HG03520 (cell line): ENCODE results near the gene MTCL1.

Experiments
- ATAC-seq: cut with Tn5 transposase; IDR thresholded peaks from one replicate; pipeline ENCODE4 v1.9.1; 2021; ENCODE audit warnings: mild to moderate bottlenecking, moderate library complexity; ENCODE audit not compliant: unreplicated experiment

Gene MTCL1

GRCh38 chr18:8766559-8767293 lies 61.4 kb downstream of the MTCL1 start:
- no peak for ATAC-seq

DNA sequence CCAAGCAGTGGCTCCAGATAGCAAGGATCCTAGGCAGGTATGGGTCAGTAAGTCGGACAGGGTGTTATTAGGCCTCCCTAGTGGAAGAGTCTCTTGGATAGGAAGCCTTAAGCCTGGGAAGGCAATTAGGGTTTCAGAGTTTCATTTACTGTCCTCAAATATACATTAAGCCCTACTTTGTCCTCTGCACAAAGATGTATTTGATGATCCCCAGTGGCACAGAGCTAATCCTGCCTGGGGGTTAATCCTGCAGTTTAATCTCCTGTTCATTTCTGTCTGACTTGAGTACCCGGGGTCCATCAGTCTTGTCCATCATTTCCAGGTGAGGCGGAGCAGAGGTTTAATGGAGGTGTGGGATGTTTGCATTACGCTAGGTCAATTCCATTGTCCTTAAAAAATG lies 62.0 kb downstream of the MTCL1 start:
- no peak for ATAC-seq

DNA sequence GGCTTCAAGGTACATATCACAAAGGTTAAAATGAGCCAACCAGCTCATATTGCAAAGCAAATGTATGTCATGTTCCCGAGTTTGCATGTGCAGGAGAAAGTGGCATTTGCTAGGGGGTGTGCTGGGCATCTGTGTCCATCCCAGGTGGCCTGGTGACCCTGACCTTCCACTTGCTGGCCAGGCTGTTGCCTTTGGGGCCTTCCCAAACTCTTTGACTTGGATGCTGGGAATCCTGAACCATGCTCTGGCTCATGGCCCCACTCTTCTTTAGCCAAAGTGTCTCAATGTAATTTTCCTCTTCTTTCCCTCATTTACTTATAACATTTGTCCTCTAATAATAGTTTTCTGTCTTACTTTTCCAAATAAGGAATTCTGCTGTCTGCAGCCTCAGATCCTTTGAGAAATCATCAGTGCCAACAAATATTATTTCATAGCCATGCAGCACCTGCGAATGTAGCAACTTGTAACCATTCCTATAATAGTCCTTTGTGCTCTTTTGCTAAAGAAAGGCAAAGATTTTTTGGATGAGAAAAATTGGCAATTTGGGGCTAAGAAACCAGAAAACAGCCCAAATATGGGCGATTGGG lies 64.2 kb downstream of the MTCL1 start:
- ATAC-seq, result no peak

DNA sequence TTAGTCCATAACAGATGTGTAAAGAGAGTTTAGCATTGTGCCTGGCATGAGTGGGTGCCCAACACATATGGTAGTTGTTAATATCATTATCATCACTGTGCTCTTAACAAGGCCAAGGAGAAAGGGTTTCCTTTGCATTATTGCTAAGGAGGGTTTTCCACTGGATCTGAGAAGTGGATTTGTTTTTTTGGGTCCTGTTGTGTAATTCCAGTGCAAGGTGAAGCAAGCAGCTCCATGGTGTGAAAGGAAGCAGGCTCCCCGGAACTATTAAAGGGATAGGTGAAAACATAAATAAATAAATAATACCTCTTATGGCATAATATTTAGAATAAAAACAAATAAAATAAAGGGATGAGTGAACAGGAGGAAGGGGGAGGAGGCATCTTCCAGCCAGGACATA lies 65.3 kb downstream of the MTCL1 start:
- no peak for ATAC-seq

DNA sequence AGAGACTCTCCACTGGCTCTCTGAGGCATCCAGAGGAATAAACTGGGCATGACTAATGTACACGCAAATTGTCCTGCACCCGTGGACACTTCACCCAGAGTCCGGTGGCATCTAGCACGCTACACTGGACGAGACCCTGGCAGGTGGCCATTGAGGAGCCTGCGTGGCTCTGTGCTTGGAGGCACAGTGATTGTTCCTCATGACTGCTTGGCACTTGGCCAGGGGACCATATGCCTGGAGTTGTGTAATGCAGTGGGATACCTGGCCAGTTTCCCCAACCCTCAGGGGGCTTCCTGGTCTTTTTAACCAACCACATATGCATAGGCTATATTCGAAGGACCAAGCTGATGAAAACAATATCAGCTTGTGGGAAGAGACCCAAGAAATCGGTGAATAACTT lies 66.6 kb downstream of the MTCL1 start:
- no peak for ATAC-seq

DNA sequence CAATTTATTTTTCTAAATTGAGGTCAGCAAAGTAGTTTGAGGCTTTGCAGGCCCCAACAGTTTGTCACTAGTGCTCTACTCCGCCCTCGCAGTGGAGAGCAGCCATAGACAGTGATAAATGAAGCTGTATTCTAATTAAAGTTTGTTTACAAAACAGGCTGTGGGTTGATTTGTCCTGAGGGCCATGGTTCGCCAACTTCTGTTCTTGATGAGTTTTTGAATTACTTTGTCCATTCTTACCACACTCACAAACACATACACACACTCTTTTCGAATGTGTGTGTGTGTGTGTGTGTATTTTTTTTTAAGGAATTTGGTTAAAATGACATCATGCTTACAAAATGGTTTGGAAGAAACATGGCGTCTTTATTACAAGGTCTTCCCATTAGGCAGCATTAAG lies 68.6 kb downstream of the MTCL1 start:
- no peak for ATAC-seq

DNA sequence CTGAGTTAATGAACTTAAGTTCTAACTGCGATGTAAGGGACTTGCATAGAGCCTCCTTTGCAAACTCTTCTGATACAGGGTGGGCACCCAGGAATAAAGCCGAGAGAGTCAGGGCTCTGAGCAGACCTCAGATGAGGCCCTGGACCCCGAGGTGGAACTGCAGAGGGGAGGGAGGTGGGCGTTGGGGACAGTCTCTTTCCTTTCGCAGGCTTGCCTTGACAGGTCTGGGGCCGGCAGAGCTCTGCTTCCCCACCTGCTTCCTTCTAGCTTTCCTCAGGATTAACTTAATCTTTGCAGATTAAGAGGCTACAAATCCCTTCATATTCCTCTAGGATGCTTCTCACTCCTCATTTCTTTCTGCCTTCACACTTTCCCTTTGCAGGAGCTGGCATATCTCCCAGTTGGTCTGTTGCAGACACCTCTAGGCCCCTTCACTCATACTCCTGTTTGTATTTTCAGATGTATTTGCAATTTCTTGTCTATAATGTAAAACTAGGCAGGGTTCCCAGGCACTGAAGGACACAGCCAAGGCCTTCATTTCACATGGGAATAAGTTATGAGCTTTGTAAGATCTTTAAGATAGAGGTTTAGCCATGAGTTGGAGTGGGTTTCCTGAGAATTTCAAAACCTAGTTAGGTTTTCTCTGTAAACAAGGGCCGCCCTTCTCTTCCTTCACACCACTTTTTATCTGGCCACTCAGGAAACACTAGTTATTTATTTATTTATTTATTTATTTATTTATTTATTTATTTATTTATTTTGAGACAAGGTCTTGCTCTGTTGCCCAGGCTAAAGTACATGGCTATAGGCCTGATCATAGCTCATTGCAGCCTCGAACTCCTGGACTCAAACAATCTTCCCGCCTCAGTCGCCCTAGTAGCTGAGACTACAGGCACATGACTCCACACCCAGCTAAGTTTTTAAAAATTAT lies 70.9 kb downstream of the MTCL1 start:
- no peak for ATAC-seq

- no peak for ATAC-seq
These were observed 72.5 kb downstream of the MTCL1 start for GRCh38 chr18:8777846-8778245.

DNA sequence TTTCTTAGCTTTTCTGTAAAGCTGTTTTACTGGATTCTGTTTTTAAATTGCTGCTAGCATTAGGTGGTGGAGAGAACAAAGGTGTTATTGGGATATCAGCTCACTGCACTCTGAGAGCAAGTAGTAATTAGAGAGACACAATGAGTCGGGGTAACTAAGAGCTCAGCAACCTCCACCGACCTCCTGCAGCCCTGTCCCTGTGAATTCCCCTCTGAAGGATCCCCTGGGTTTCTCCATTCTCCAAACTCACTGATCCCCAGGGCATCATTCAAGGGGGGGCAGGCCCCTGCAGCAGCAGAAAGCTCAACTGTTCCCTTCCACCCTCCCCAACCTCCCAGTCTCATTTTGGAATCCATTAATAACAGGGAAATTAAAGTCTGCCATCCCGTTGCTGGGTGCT lies 73.0 kb downstream of the MTCL1 start:
- ATAC-seq, result no peak

- ATAC-seq, result no peak
These were observed 73.5 kb downstream of the MTCL1 start for GRCh38 chr18:8778824-8779223.

- no peak for ATAC-seq
These were observed 73.9 kb downstream of the MTCL1 start for GRCh38 chr18:8779251-8779650.

DNA sequence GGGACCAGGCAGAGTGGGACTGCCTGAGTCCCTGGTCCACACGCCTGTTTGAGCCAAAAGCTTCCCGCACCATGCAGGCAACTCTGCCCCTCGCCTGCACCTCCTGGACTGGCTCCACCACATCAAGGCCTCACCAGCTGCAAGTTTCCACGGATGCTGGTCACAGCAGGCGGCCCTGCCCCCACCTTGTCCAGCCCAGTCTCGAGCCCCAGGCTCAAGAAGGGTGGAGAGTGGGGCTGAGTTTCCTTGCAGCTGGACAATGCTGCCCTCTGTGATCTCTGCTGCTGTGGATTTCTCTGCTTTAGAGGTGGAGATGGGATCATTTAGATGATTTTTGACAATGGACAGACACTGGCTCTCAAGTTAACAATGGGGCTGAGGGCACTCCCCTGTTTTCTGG lies 74.9 kb downstream of the MTCL1 start:
- ATAC-seq, result no peak

GRCh38 chr18:8781671-8782070 lies 76.3 kb downstream of the MTCL1 start:
- ATAC-seq, result no peak

DNA sequence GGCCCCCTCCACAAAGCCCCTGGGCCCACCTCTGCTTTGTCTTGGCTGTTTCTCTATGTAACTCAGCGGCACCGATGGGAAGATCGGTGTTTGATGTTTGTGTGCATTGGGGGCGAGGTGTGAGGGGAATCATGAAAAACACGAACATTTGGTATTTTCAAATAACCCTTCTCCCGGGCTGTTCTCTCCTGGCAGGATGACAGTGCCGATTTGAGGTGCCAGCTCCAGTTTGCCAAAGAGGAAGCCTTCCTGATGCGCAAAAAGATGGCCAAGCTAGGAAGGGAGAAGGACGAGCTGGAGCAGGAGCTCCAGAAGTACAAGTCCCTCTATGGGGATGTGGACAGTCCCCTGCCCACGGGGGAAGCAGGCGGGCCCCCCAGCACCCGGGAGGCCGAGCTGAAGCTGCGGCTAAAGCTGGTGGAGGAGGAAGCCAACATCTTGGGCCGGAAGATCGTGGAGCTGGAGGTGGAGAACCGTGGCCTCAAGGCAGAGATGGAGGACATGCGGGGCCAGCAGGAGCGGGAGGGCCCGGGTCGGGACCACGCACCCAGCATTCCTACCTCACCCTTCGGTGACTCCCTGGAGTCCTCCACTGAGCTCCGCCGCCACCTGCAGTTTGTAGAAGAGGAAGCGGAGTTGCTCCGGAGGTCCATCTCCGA lies 78.1 kb downstream of the MTCL1 start:
- no peak for ATAC-seq

GRCh38 chr18:8783994-8784530 lies 78.7 kb downstream of the MTCL1 start:
- no peak for ATAC-seq

DNA sequence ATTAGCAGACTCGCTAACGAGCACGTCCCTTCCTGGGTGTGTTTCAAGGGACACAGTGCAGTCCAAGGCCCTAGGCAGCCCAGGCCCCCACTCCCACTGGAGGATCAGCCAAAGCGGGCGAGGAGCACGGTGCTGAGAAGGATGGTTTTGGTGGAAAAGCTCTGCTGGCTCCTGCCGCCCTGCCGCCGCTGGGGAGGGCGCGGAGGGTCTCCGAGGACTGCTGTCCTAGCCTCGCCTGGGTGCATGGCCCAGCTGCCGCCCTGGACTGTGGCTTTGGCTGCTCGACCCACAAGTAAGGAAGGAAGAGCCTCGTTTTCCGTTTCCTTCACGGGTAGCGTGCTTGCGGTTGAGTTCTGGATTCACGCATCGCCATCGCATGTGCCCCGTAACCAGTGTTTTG lies 79.9 kb downstream of the MTCL1 start:
- no peak for ATAC-seq

DNA sequence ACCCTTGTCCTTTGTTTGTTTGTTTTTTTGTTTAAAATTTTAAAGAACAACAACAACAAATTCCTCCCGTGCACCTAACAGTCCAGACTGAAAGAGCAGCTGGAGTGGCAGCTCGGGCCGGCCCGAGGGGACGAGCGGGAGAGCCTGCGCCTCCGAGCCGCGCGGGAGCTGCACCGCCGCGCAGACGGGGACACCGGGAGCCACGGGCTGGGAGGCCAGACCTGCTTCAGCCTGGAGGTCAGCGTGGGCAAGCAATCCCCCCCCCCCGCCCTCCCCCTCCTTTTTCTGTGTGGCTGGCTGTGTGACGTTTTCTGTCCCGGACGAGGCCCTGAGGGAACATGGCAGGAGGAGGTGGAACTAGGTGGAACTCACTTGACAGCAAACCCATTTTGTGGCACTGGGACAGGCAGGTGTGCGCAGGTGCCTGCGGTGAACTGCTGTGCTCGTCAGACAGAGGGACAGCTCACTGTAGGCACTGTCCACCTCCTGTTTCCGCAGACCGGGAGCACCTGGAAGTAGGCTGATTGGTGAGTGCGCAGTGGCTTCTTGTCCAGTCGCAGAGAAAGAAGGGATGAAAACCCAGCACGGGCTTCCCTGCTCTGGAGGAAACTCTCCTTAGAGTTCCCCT lies 80.6 kb downstream of the MTCL1 start:
- ATAC-seq, result no peak

DNA sequence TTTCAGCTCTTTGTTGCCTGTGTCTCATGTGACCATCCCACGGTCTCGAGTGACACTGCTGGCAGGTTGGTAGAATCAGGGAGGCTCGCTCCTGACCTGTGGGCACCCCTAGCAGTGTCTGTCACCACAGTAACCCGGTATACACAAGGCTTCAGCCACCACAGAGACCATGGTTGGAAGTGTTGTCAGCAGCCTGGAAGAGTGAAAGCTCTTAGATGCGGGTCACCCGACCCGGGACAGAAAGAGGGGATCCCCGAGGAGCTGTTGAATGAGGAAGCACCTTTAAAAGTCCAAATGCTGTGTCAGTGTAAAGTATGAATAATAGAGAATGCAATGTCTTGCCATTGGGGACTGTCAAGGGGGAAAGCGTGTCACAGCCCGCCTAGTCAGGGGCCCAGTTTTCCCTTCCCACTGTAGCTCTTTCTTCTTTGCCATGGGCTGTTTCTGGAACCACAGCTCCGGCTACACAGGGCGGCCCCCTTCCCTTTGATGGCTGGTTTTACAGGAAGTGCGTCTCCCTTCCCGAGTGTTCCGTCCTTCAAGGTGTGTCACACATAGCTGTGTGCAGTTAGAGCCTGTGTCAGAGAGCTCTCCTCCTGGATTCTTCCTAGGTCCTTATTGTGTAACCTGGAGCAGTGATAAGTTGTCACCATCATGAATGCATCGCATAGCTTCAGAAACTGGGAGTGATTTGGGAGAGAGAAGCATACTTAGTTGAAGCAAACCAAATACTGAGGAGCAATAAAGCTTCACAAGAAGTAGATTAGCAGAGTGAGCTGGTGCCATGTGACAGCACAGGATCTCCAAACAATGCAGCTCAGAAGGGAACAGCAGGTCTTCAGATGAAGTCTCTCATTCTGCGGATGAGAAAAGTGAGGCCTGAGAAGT lies 81.4 kb downstream of the MTCL1 start:
- ATAC-seq, result no peak

DNA sequence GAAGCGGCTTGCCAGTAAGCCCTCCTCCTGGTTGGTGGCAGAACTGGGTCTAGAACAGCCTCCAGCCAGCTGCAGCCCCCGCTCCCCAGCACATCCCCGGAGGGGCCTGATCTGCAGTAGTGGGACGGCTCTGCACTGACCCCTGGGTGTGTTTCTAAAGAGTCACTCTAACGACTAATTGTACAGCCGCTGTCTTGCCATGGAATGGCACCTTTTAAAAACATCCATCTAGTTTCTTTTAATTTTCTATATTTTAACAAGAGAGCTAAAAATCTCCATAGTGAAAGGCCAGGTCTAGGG lies 82.0 kb downstream of the MTCL1 start:
- no peak for ATAC-seq

- ATAC-seq, result no peak
These were observed 82.4 kb downstream of the MTCL1 start for GRCh38 chr18:8787794-8788193.
